Brain microvascular endothelial cell (primary cell): ENCODE measurements around the gene ATP5F1A.
A peak's percentile ranks its signal among the peaks of the same experiment; 100 is the strongest.

Source experiments
- DNase-seq: peaks from one replicate; pipeline ENCODE4 v3.0.0-alpha.2; 2020
- H3K27ac ChIP-seq: fragments of 250-450 bp; sonication (Bioruptor Pico); 2 replicates; pipeline ENCODE4 v1.5.1; 2020; ENCODE audit warnings: mild to moderate bottlenecking, moderate library complexity
- H3K27me3 ChIP-seq: fragments of 250-450 bp; sonication (Bioruptor Pico); replicated peaks from 2 replicates; pipeline ENCODE4 v1.5.1; 2020; ENCODE audit warnings: mild to moderate bottlenecking
- H3K36me3 ChIP-seq: fragments of 250-450 bp; sonication (Bioruptor Pico); replicated peaks from 2 replicates; pipeline ENCODE4 v1.5.1; 2020; ENCODE audit warnings: mild to moderate bottlenecking
- H3K4me3 ChIP-seq: 2 replicates; pipeline ENCODE4 v1.5.1; 2011; ENCODE audit warnings: low read depth, mild to moderate bottlenecking, control low read depth, low read length, moderate library complexity
- CTCF ChIP-seq: IDR thresholded peaks from 2 replicates; pipeline ENCODE4 v1.5.1; 2011; ENCODE audit warnings: low read depth, mild to moderate bottlenecking, moderate library complexity, low read length, control low read depth, inconsistent platforms; ENCODE audit errors: missing control alignments
- in situ Hi-C: cut with HindIII; loops from 2 replicates; pipeline ENCODE4 v1.10.0; 2017; ENCODE audit warnings: low sequenced_read_pairs, low pct_ligation_motif_present

The ATP5F1A gene

DNA sequence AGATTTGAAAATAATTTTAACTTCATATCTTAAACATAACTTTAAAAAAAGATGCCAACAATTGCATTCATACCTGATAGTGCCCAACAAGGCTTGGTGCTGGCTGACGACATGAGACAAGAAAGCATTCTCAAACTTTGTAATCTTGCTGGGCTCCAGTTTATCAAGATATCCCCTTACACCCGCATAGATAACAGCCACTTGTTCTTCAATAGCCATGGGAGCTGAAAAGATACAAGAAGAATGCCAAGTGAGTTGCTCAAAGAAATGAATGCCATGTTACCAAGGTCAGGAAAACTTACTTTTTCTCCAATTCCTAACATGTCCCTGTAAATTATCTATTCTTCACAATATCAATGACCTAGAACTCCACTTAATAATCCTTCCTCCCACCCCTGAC, 13.7 kb downstream of the ATP5F1A start:
- Histone ChIP-seq H3K27ac (no peak overlapping the region), H3K4me3 (no peak overlapping the region), H3K36me3 (peaks cover 94% of the 10 kb centered on the region), H3K27me3 (no peaks in the 10 kb centered on the region)
- no peak for DNase-seq
- no peak for TF ChIP-seq CTCF
- in situ Hi-C loops, result loop anchor here (25.0 kb wide), 1 partner anchor 172 kb away; no protein-coding TSS in a partner anchor

- H3K27ac ChIP-seq, result no peak overlapping the region
- TF ChIP-seq CTCF, result no peak
Measured at GRCh38 chr18:46080156-46080555, 17.9 kb downstream of the ATP5F1A start.

GRCh38 chr18:46079336-46079735, 18.8 kb downstream of the ATP5F1A start:
- TF ChIP-seq CTCF, result no peak
- Histone ChIP-seq H3K36me3 (peaks cover 50% of the 10 kb centered on the region), H3K4me3 (no peak overlapping the region), H3K27ac (no peak overlapping the region), H3K27me3 (no peaks in the 10 kb centered on the region)
- DNase-seq, result no peak
- in situ Hi-C loops, result loop anchor here (25.0 kb wide), 1 partner anchor 167 kb away; no protein-coding TSS in a partner anchor

More at GRCh38 chr18:46080156-46080555, 17.9 kb downstream of the ATP5F1A start:
- DNase-seq, result no peak
- Histone ChIP-seq H3K27me3 (no peaks in the 10 kb centered on the region), H3K4me3 (no peak overlapping the region), H3K36me3 (peaks cover 58% of the 10 kb centered on the region)
- in situ Hi-C loops, result loop anchor here (25.0 kb wide), 1 partner anchor 168 kb away; no protein-coding TSS in a partner anchor

GRCh38 chr18:46073474-46074331, 24.4 kb downstream of the ATP5F1A start:
- no peak overlapping the region for H3K27ac ChIP-seq
- in situ Hi-C loops, result no loop called here
- DNase-seq, result peak; percentile 76
- no peaks in the 10 kb centered on the region for H3K27me3 ChIP-seq
- peak; percentile 68 for TF ChIP-seq CTCF
- H3K4me3 ChIP-seq, result no peak overlapping the region
- H3K36me3 ChIP-seq, result peaks cover 7% of the 10 kb centered on the region

DNA sequence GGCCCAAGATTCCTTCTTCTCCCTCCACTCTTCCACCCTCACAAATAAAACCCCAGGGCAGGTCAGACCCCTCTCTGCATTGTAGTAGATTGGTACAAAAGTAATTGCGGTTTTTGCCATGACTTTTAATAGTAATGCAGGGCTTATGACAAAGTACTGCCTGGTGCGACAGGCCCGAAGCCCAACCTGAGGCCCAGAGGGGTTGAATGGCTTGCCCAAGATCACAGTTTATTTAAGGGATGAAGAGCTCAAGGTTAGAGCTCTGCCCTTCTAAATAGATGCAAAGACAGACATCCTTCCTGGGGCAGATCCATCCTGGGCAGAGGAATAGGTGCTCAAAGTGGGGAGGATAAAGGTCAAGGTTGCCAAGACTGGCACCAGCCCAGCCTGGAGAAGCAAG, 25.1 kb downstream of the ATP5F1A start:
- peaks cover 6% of the 10 kb centered on the region for H3K36me3 ChIP-seq
- in situ Hi-C loops, result no loop called here
- H3K27me3 ChIP-seq, result no peaks in the 10 kb centered on the region
- H3K4me3 ChIP-seq, result no peak overlapping the region
- no peak for DNase-seq
- H3K27ac ChIP-seq, result no peak overlapping the region
- TF ChIP-seq CTCF, result no peak
